Peyer's patch (tissue), 4 donors: Measurements from ENCODE around the gene DDIT4.

Source experiments
- CTCF ChIP-seq, 6 experiments: fragments of 450-650 bp in 4 of 6; fragments of 200-600 bp in 2 of 6; sonication (generic) in 1 of 6; IDR thresholded peaks; one replicate each; pipeline ENCODE4 v1.5.1; 2017 to 2019; ENCODE audit warnings: antibody characterized with exemption in 6 of 6, mild to moderate bottlenecking in 3 of 6, moderate library complexity in 1 of 6
- POLR2A ChIP-seq, 2 donors: fragments of 450-650 bp; IDR thresholded peaks; one replicate each; pipeline ENCODE4 v1.5.1; 2017; ENCODE audit warnings: antibody characterized with exemption in 2 of 2, mild to moderate bottlenecking in 2 of 2, moderate library complexity in 2 of 2

GRCh38 chr10:72308320-72308987 lies 34.7 kb downstream of the DDIT4 start:
- TF ChIP-seq CTCF (IDR thresholded peaks at IDR 0.05) (peak in 3 of 6 experiments; percentile 3 to 35 (median 12)), POLR2A (IDR thresholded peaks at IDR 0.05) (peak in 1 of 2 donors; percentile 12)
